BLaER1 treated with 17β-estradiol and CSF1 and Interleukin-3, amounts not matched to agents 10 nM and 100 nM (cell line): Measurements from ENCODE around the gene SEMA4A.

Experiments
- H3K27ac ChIP-seq, 11 experiments: shearing (Covaris generic); formaldehyde crosslinking; 2 replicates each; pipeline ENCODE4 v1.8.1; 2022
- H3K27me3 ChIP-seq, 11 experiments: shearing (Covaris generic); formaldehyde crosslinking; 2 replicates each; pipeline ENCODE4 v1.8.1; 2022
- H3K36me3 ChIP-seq, 11 experiments: shearing (Covaris generic); formaldehyde crosslinking; 2 replicates each; pipeline ENCODE4 v1.8.1; 2022
- H3K4me1 ChIP-seq, 10 experiments: shearing (Covaris generic); formaldehyde crosslinking; 2 replicates each; pipeline ENCODE4 v1.8.1; 2022
- H3K4me2 ChIP-seq, 11 experiments: shearing (Covaris generic); formaldehyde crosslinking; 2 replicates each; pipeline ENCODE4 v1.8.1; 2022
- H3K4me3 ChIP-seq, 10 experiments: shearing (Covaris generic); formaldehyde crosslinking; 2 replicates each; pipeline ENCODE4 v1.8.1; 2022
- H3K9ac ChIP-seq, 11 experiments: shearing (Covaris generic); formaldehyde crosslinking; 2 replicates each; pipeline ENCODE4 v1.8.1; 2022
- H3K9me3 ChIP-seq, 11 experiments: shearing (Covaris generic); formaldehyde crosslinking; replicated peaks in 1 of 11; 2 replicates each; pipeline ENCODE4 v1.8.1; 2022
- H4K20me1 ChIP-seq, 11 experiments: shearing (Covaris generic); formaldehyde crosslinking; 2 replicates each; pipeline ENCODE4 v1.8.1; 2022
- Cebpa-rat ChIP-seq, 11 experiments: shearing (Covaris generic); IDR thresholded peaks; 2 replicates each; pipeline ENCODE4 v1.8.1; 2022

SEMA4A gene

DNA sequence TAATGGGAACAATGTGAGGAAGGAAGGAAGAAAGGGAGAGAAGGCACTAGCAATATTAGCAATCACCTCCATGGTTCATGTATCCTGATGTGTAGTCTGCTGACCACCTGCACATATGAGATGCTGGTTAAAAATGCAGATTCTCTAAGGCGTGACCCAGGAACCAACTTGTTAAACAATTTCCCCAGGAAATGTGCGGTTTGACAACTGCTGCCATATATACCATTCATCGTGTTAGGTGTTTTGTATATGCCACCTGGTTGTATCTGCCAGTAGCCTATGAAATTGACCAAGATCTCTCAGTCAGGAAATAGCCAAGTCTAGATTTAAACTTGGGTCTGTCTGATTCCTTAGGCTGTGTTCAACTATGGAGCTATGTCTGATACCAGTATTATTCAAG is 4.1 kb downstream of the SEMA4A start:
- H3K27ac ChIP-seq: no peak overlapping the region
- H3K27me3 ChIP-seq: no peaks in the 10 kb centered on the region
- no peaks in the 10 kb centered on the region for H3K9me3 ChIP-seq
- H3K4me1 ChIP-seq: peaks cover 76 to 97% (median 86%) of the 10 kb centered on the region in 10 experiments
- H3K9ac ChIP-seq: peak overlapping the region in 3 of 11 experiments; percentile 2 to 30 (median 27); a peak in 2 of 22 replicates
- peak overlapping the region in 5 of 10 experiments; percentile 12 to 69 (median 47); a peak in 3 of 20 replicates for H3K4me3 ChIP-seq
- H3K36me3 ChIP-seq: peaks cover 0 to 58% (median 46%) of the 10 kb centered on the region in 11 experiments; a peak in 16 of 22 replicates
- H4K20me1 ChIP-seq: peaks cover 0 to 8% (median 0%) of the 10 kb centered on the region in 11 experiments; a peak in 1 of 22 replicates
- no peak for TF ChIP-seq Cebpa-rat (IDR thresholded peaks at IDR 0.05)
- peak overlapping the region; percentile 85 to 100 (median 96) for H3K4me2 ChIP-seq

DNA sequence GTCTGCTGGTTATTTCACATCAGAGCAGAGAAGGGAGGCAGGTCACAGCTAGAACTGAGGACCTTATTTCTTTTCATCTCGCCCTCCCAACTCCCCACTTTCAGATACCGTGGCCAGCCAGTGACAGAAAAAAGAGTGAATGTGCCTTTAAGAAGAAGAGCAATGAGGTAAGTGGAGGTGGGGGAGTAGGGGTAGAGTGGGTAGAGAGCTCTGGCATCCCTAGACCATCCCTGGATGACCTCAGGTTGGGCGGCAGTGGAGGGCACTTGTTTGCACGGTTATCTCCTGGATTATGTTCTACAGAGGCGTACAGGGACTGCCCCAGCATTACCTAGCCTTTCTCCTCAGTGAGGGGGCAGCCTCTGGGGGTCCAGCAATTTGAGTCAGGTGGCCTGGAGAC is 4.6 kb downstream of the SEMA4A start:
- Histone ChIP-seq H3K4me1 (peaks cover 71 to 95% (median 82%) of the 10 kb centered on the region in 10 experiments), H4K20me1 (peaks cover 0 to 8% (median 0%) of the 10 kb centered on the region in 11 experiments; a peak in 1 of 22 replicates), H3K36me3 (peaks cover 0 to 62% (median 50%) of the 10 kb centered on the region in 11 experiments; a peak in 16 of 22 replicates), H3K4me3 (peak overlapping the region in 1 of 10 experiments; percentile 60; a peak in 1 of 20 replicates), H3K27me3 (no peaks in the 10 kb centered on the region), H3K4me2 (peak overlapping the region; percentile 85 to 100 (median 96)), H3K27ac (0 out of 22 replicates have a peak overlapping the region, but pooled peaks of 2 of the 11 experiments have one; percentile 1 to 7), H3K9me3 (no peaks in the 10 kb centered on the region), H3K9ac (peak overlapping the region in 3 of 11 experiments; percentile 2 to 30 (median 27); a peak in 2 of 22 replicates)
- TF ChIP-seq Cebpa-rat (IDR thresholded peaks at IDR 0.05): no peak

DNA sequence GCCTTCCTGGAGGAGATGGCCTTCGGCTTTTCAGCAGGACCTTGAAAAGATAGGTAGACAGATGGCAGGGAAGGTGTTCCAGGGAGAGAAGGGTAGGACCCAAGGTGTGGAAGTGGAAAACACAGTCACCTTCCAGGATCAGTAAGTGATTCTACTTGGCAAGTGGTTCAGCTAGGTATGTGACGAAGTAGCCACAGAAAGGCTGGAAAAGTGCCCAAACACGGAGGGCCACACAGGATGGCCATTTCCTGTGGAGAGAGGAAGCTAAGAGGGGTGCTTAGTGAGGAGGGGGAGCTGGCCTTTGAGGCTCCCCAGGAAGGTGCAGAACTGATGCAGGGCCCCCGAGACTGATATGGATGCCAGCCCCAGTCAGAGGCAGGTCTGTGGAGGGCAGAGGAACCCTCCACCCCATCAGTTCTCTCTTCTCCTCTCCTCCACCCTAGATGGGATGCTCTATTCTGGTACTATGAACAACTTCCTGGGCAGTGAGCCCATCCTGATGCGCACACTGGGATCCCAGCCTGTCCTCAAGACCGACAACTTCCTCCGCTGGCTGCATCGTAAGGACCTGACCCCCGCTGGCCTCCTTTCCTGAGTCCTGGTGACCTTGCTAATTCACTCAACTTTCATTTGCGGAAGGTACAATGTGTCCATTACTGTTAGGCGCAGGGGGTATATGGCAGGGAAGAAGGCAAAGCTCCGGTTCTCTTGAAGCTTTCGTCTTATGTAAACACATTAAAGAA is 6.8 kb downstream of the SEMA4A start:
- peak overlapping the region in 8 of 11 experiments; percentile 1 to 64 (median 42); a peak in 9 of 22 replicates for H3K9ac ChIP-seq
- peaks cover 0 to 13% (median 6%) of the 10 kb centered on the region in 11 experiments; a peak in 14 of 22 replicates for H3K9me3 ChIP-seq
- H4K20me1 ChIP-seq: peaks cover 0 to 8% (median 0%) of the 10 kb centered on the region in 11 experiments; a peak in 1 of 22 replicates
- TF ChIP-seq Cebpa-rat (IDR thresholded peaks at IDR 0.05): no peak
- H3K27me3 ChIP-seq: no peaks in the 10 kb centered on the region
- peak overlapping the region in 6 of 11 experiments; percentile 6 to 70 (median 44); a peak in 11 of 22 replicates for H3K27ac ChIP-seq
- peak overlapping the region; percentile 68 to 100 (median 83) for H3K4me2 ChIP-seq
- H3K36me3 ChIP-seq: peaks cover 0 to 84% (median 71%) of the 10 kb centered on the region in 11 experiments; a peak in 17 of 22 replicates
- H3K4me3 ChIP-seq: peak overlapping the region in 4 of 10 experiments; percentile 13 to 48 (median 38); a peak in 5 of 20 replicates
- H3K4me1 ChIP-seq: peaks cover 50 to 96% (median 61%) of the 10 kb centered on the region in 10 experiments

DNA sequence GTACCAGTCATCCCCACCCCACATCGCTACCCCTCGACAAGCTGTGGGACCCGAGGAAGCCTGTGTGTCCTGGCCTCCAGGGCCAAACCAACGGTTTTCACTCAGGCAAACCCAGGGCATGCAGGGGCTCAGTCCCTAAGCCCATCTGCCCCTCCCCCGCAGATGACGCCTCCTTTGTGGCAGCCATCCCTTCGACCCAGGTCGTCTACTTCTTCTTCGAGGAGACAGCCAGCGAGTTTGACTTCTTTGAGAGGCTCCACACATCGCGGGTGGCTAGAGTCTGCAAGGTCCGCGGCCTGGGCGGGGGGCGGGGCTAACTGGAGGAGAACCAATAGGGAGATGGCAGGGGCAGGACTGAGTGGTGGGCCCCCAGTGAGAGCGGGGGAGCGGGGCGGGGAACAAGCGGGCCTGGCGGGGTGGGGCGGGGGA is 7.4 kb downstream of the SEMA4A start:
- H4K20me1 ChIP-seq: peaks cover 0 to 8% (median 0%) of the 10 kb centered on the region in 11 experiments; a peak in 1 of 22 replicates
- H3K27ac ChIP-seq: peak overlapping the region in 6 of 11 experiments; percentile 6 to 70 (median 44); a peak in 11 of 22 replicates
- peak overlapping the region in 8 of 11 experiments; percentile 1 to 64 (median 42); a peak in 10 of 22 replicates for H3K9ac ChIP-seq
- H3K4me3 ChIP-seq: peak overlapping the region in 5 of 10 experiments; percentile 13 to 48 (median 35); a peak in 4 of 20 replicates
- H3K36me3 ChIP-seq: peaks cover 0 to 90% (median 77%) of the 10 kb centered on the region in 11 experiments; a peak in 17 of 22 replicates
- H3K4me1 ChIP-seq: peaks cover 45 to 96% (median 55%) of the 10 kb centered on the region in 10 experiments
- H3K27me3 ChIP-seq: no peaks in the 10 kb centered on the region
- peaks cover 0 to 18% (median 11%) of the 10 kb centered on the region in 11 experiments; a peak in 15 of 22 replicates for H3K9me3 ChIP-seq
- peak overlapping the region; percentile 68 to 100 (median 83) for H3K4me2 ChIP-seq
- no peak for TF ChIP-seq Cebpa-rat (IDR thresholded peaks at IDR 0.05)

DNA sequence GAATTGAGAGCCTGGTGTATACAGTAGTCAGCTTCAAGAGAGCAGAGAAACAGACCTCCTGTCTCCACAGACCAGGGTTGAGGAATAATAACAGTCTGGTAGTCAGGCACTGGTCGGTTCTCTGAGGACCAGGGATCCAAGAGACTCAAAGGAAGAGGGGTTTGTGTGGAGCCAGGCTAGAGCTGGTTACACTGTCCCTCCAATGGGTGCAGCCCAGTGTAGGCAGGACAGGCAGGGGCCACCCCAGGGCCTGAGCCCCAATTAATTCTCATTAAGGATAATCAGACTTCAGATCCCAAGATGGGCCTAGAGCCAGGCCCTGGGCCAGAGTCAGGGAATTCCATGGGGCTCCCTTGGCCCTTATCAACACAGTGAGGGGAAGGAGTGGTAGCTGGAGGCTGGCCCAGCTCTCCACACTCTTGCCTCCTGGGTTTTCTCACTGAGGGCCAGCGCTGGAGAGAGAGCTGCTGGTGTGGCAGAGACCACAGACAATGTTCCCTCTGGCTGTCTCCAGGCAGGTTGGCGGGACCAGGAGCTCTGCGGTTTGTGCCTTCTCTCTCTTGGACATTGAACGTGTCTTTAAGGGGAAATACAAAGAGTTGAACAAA is 9.1 kb downstream of the SEMA4A start:
- H3K4me1 ChIP-seq: peaks cover 27 to 82% (median 37%) of the 10 kb centered on the region in 10 experiments
- no peaks in the 10 kb centered on the region for H3K27me3 ChIP-seq
- H4K20me1 ChIP-seq: peaks cover 0 to 8% (median 0%) of the 10 kb centered on the region in 11 experiments; a peak in 1 of 22 replicates
- no peak overlapping the region for H3K4me3 ChIP-seq
- peak overlapping the region in 3 of 11 experiments; percentile 56 to 80 (median 77); a peak in 6 of 22 replicates for H3K27ac ChIP-seq
- peaks cover 0 to 19% (median 12%) of the 10 kb centered on the region in 11 experiments; a peak in 15 of 22 replicates for H3K9me3 ChIP-seq
- peak overlapping the region in 3 of 11 experiments; percentile 55 to 72 (median 71); a peak in 6 of 22 replicates for H3K4me2 ChIP-seq
- TF ChIP-seq Cebpa-rat (IDR thresholded peaks at IDR 0.05): no peak
- peak overlapping the region in 3 of 11 experiments; percentile 26 to 65 (median 32); a peak in 4 of 22 replicates for H3K9ac ChIP-seq
- peaks cover 0 to 96% (median 89%) of the 10 kb centered on the region in 11 experiments; a peak in 18 of 22 replicates for H3K36me3 ChIP-seq

DNA sequence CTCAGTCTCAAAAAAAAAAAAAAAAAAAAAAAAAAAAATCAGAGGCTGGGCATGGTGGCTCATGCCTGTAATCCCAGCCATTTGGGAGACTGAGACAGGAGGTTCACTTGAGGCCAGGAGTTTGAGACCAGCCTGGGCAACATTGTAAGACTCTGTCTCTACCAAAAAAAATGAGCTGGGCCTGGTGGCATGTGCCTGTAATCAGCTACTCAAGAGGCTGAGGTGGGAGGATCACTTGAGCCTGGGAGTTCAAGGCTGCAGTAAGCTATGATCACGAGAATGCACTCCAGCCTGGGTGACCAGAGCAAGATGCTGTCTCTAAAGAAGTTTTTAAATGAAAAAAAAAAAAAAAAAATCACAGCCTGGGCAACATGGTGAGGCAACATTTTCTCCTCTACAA is 10.3 kb downstream of the SEMA4A start:
- peaks cover 0 to 19% (median 12%) of the 10 kb centered on the region in 11 experiments; a peak in 15 of 22 replicates for H3K9me3 ChIP-seq
- H3K9ac ChIP-seq: no peak overlapping the region
- H3K27ac ChIP-seq: 0 out of 22 replicates have a peak overlapping the region, but pooled peaks of 2 of the 11 experiments have one; percentile 63 to 69
- H4K20me1 ChIP-seq: peaks cover 0 to 8% (median 0%) of the 10 kb centered on the region in 11 experiments; a peak in 2 of 22 replicates
- H3K4me2 ChIP-seq: peak overlapping the region in 2 of 11 experiments; percentile 68 to 72; a peak in 1 of 22 replicates
- H3K4me1 ChIP-seq: peaks cover 15 to 70% (median 25%) of the 10 kb centered on the region in 10 experiments
- H3K36me3 ChIP-seq: peaks cover 0 to 95% (median 84%) of the 10 kb centered on the region in 11 experiments; a peak in 18 of 22 replicates
- no peak overlapping the region for H3K4me3 ChIP-seq
- no peak for TF ChIP-seq Cebpa-rat (IDR thresholded peaks at IDR 0.05)
- no peaks in the 10 kb centered on the region for H3K27me3 ChIP-seq

DNA sequence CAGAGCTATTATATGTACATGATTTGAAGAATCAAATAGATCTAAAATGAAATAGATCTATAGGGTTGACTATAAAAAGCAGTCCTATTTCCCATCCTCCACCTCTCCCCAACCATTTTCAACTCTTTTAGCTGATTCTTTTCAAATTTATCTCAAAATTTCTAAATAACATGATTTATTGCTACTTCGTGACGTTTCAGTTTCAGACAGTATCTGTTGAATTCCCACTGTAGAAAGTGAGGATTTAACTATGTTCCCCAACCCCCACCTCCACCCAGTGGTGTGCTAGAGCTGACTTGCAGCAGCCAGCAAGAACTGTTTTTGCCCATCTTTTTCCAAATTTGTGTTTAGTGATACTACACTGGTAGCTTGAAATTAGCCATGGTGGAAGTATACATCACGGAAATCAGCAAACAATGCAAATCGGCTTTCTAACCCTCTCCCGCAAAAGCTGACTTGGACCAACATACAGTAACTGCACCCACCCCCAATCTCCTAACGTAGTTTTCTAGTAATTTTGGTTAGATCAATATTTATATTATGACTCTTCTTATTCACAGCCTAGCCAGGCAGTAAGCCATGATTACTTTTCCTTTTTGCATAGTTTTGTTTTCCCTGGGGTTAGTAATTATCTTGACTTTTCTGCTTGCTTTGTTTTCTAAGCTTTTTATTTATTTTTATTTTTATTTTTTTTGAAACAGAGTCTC is 10.9 kb downstream of the SEMA4A start:
- Histone ChIP-seq H3K4me1 (peaks cover 12 to 65% (median 22%) of the 10 kb centered on the region in 10 experiments), H4K20me1 (peaks cover 0 to 10% (median 0%) of the 10 kb centered on the region in 11 experiments; a peak in 2 of 22 replicates), H3K9ac (peak overlapping the region in 2 of 11 experiments; percentile 47 to 59; a peak in 2 of 22 replicates), H3K27me3 (no peaks in the 10 kb centered on the region), H3K4me2 (peak overlapping the region in 3 of 11 experiments; percentile 51 to 72 (median 68); a peak in 5 of 22 replicates), H3K36me3 (peaks cover 0 to 95% (median 84%) of the 10 kb centered on the region in 11 experiments; a peak in 17 of 22 replicates), H3K27ac (peak overlapping the region in 3 of 11 experiments; percentile 38 to 69 (median 63); a peak in 5 of 22 replicates), H3K4me3 (no peak overlapping the region), H3K9me3 (peaks cover 0 to 19% (median 12%) of the 10 kb centered on the region in 11 experiments; a peak in 15 of 22 replicates)
- no peak for TF ChIP-seq Cebpa-rat (IDR thresholded peaks at IDR 0.05)
